Measurements from ENCODE around the gene AP5S1.

GRCh38 chr20:3803289-3803688 is 17.1 kb upstream of the AP5S1 start:
- TF ChIP-seq CTCF (conservative IDR thresholded peaks at IDR 0.05) (no peak), ZFX (IDR thresholded peaks at IDR 0.05) (no peak)
